Stimulated activated CD4-positive, alpha-beta T cell treated with anti-CD3 and anti-CD28 coated beads, TNF-alpha, amount 100 ng/mL, for 4 hours (primary cell): ENCODE data around the gene EZH2.

Experiments used
- DNase-seq, 3 experiments: peaks; one replicate each; pipeline ENCODE4 v3.0.0-alpha.2; 2020; ENCODE audit warnings: low read depth in 3 of 3

The EZH2 gene

DNA sequence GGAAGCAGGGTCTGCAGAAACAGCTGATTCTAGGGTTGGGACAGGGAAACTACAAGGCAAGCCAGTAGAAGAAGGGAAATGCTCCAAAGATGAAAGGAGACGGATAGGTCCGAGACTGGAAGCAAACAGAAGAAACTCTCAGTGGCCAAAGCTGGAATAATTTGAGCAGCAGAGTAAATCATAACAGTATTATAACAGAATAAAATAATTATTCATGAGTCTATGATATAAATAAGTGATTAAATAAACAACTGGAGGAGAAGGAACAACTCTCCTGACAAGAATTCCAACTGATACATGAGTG, 27.6 kb downstream of the EZH2 start:
- DNase-seq: no peak

DNA sequence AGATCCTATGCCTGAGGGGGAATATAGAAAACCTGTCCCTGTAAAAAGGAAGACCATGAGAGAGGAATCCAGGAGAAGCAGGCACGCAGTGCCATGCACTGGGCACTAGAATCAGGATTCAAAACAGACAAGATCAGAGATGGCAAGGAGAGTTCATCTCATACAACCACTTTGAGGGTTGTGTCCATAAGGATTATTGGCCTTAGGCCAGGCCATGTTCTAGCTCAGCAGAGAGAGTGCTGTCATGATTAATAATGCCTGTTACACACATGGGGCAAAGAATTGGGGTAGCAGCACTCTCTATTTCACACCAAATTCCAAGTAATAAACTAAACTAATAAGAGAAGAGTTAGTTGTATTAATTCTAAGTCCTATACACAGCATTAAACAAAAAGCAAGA, 29.1 kb downstream of the EZH2 start:
- DNase-seq: no peak

- DNase-seq: no peak
Measured at GRCh38 chr7:148852272-148852671, 31.8 kb downstream of the EZH2 start.

DNA sequence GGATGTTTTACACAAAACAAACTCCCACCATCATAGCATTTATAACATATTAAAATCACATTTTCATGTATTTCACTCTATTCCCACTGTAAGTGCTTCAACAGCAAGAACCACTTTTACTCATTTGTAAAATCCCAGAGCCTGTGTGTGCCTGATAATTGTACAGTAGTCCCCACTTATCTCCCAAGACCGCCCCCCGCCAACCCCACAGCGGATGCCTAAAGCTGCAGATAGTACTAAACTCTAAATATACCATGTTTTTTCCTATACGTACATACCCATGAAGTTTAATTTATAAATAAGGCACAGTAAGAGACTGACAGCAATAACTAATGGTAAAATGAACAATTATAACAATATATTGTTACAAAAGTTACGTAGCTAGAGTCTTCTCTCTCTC, 33.5 kb downstream of the EZH2 start:
- no peak for DNase-seq

GRCh38 chr7:148849393-148850098, 34.5 kb downstream of the EZH2 start:
- DNase-seq: no peak

DNA sequence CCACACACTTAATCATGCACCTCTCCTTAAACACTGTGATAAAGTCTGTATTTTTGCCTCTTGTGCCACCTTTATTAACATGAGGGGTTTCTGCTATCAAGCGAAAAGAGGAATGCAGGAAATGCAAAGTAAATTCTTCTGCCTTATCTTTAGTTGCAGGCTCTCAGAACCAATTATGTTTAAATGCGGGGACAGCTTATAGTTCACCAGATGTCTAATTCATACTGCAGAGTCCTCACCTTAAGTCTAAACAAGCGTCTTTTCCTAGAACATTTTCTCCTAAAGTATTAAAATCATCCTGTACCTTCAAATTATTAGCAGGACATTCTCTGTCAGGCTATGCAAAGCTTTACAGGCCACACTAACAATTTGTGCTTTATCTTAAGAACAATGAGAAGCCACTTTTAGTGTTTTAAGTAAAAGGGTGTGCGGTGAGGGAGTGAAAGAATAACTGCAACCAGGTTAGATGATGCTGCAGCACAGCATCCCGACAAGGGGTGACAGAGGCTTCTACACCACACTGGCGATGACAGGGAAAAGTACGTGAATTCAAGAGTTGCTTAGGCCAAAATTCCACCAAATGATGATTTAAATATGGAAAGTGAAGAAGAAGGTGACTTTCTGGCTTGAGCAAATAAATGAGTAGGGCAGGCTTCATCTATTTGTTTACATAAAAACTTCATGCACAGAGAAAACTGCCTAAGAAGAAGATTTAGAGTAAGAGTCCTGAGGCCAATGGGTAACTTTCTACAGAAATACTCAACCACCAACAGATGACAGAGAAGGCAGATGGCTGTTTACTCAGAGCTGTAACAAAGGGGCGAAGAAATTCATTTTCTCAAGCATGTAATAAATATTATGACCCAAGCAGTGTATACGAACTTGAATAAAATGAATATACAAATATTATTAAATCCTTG, 36.0 kb downstream of the EZH2 start:
- DNase-seq: no peak

DNA sequence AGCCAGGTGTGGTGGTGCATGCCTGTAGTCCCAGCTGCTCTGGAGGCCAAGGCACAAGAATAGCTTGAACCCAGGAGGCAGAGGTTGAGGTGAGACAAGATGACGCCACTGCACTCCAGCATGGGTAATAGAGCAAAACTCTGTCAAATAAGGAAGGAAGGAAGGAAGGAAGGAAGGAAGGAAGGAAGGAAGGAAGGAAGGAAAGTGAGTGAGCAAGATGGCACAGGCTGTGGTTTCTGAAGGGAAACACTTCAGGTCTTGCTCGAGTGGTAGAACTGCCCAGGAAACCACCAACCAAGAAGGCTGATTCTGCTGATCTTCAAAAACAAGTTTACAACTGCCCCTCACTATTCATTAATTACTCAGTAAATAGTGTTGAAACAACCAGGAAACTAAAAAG, 45.2 kb downstream of the EZH2 start:
- DNase-seq: no peak

DNA sequence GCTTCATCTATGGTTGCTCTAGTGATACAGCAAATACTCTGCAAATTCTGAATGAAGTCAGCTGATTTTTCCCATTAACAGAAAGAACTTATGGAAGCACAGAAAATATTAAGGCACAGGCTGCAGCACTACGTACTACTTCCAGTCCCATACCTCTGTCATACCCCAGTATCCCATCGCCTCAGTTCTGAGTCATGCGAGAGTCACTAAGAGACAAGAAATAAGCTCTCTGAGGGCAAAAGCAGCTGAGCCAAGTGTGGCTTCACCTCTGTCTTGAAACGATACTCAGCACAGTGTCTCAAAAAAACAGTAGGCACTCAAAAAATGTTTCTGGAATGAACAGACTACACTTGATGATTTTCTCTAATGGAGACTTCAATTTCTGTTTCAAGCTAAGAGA, 48.2 kb downstream of the EZH2 start:
- no peak for DNase-seq

DNA sequence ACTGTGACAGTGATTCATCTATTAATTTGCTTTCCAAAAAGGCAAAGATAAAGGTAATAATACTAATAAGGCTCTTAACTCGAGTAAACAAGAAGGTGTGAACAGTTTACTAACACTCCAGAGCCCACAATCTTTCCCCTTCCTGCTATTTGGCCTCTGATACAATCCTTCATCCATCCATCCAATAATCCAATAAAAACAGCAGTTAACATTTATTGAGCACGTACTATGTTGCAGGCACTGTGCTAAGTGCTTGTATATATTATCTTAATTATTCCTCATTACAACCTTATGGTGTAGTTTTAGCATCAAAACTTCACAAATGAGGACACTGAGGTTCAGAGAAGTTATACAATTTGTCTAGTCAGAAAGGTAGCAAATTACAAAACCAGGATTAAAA, 49.5 kb downstream of the EZH2 start:
- DNase-seq: no peak

GRCh38 chr7:148831782-148832181, 52.3 kb downstream of the EZH2 start:
- DNase-seq: no peak

- no peak for DNase-seq
Measured at GRCh38 chr7:148830897-148831692, 53.0 kb downstream of the EZH2 start.

GRCh38 chr7:148828965-148829364, 55.1 kb downstream of the EZH2 start:
- DNase-seq: no peak

DNA sequence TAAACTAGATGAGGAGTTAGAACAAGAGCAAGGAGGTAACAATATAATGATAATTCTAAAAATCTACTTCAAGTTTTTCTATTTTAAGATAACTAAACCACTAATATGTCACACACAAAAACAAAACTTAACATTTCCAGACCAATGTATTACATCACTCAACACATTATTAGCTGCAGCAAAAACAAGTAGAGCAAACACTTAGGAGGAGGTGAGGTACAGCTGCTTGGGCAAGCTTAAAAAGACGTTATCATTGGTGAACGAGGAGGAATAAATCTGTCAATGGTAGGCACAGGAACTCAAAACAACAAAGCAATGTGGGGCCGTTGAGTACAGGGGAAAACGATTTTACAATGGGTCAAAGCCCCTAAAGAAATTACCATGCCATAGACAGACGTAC, 58.8 kb downstream of the EZH2 start:
- DNase-seq: no peak

- DNase-seq: no peak
Measured at GRCh38 chr7:148824864-148825263, 59.2 kb downstream of the EZH2 start.

GRCh38 chr7:148821422-148821821, 62.7 kb downstream of the EZH2 start:
- DNase-seq: no peak

GRCh38 chr7:148819697-148820360, 64.3 kb downstream of the EZH2 start:
- no peak for DNase-seq

GRCh38 chr7:148815612-148816011, 68.5 kb downstream of the EZH2 start:
- DNase-seq: no peak

DNA sequence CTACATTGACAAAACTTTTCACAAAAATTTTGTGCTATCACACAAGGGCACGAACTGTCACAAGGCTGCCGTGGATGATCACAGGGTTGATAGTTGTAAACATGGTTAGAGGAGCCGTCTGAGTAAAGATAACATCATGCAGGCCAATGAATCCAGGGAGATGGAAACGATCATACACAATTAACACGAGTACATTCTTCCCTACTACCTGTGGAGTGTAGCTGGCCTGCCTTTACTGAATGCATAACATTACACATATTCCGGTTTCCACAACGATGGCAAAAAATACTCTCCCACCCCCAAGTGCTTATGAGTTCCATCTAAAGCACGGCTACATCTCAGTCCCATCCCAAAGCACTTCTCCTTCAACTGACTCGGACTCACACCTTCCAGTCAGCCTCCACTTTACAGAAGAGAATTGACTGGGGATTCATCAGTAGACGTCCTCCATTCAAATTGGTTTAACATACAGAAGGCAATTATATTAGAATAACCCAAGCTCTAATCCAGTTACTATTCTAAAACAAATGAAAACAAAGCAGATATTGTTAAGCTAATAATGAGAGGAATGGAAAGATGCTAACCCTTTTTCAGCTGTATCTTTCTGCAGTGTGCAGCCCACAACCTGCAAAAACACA, 69.0 kb downstream of the EZH2 start:
- DNase-seq: no peak

GRCh38 chr7:148813890-148814289, 70.2 kb downstream of the EZH2 start:
- DNase-seq: no peak

GRCh38 chr7:148811892-148812291, 72.2 kb downstream of the EZH2 start:
- DNase-seq: no peak

- DNase-seq: no peak
Measured at GRCh38 chr7:148809856-148810255, 74.2 kb downstream of the EZH2 start.

DNA sequence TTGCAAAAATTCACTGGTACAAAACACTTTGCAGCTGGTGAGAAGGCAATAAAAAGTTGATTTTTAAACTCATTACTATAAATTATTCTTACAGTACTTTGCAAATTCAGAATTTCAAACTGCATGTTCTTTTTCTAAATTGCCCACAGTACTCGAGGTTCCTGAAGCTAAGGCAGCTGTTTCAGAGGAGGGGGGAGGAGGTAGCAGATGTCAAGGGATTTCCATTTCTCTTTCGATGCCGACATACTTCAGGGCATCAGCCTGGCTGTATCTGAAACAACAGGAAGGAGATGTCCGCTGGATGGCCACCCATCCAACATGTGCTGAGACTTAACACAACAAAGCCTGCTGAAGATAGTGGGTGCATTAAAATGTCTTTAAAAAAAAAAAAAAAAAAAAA, 76.7 kb downstream of the EZH2 start:
- no peak for DNase-seq
